Glutamatergic neuron (in vitro differentiated cells): ENCODE data around the gene ELANE. TPM values are rescaled to one million over a fixed set of nuclear protein-coding genes. Genes with fewer than 3 reads are reported as not detected.
A peak's percentile ranks its signal among the peaks of the same experiment; 100 is the strongest.
"Not testable (repeated sequence)": the region's sequence is repeated elsewhere in the genome, so short reads cannot be mapped to it uniquely, and the experiment has no call there.

Source experiments
- DNase-seq: peaks from one replicate; pipeline ENCODE4 v3.0.0; 2022
- H3K27ac Mint-ChIP-seq: one replicate; pipeline ENCODE4 v1.8.0; 2020; ENCODE audit warnings: mild to moderate bottlenecking, mixed read lengths, inconsistent platforms; ENCODE audit not compliant: unreplicated experiment
- H3K27me3 Mint-ChIP-seq: one replicate; pipeline ENCODE4 v1.8.0; 2020; ENCODE audit warnings: mild to moderate bottlenecking, moderate library complexity, mixed read lengths, inconsistent platforms; ENCODE audit not compliant: unreplicated experiment
- H3K36me3 Mint-ChIP-seq: one replicate; pipeline ENCODE4 v1.8.0; 2020; ENCODE audit warnings: mild to moderate bottlenecking, mixed read lengths, inconsistent platforms; ENCODE audit not compliant: unreplicated experiment
- H3K4me1 Mint-ChIP-seq: one replicate; pipeline ENCODE4 v1.8.0; 2020; ENCODE audit warnings: mild to moderate bottlenecking, low read depth, mixed read lengths, inconsistent platforms; ENCODE audit not compliant: unreplicated experiment
- H3K4me3 Mint-ChIP-seq: one replicate; pipeline ENCODE4 v1.8.0; 2020; ENCODE audit warnings: mild to moderate bottlenecking, mixed read lengths, inconsistent platforms; ENCODE audit not compliant: unreplicated experiment
- H3K9me3 Mint-ChIP-seq: one replicate; pipeline ENCODE4 v1.8.0; 2020; ENCODE audit warnings: mild to moderate bottlenecking, moderate library complexity, mixed read lengths, inconsistent platforms; ENCODE audit not compliant: unreplicated experiment
- CTCF ChIP-seq: fragments of 200-600 bp; sonication (generic); IDR thresholded peaks from one replicate; pipeline ENCODE4 v1.5.0; 2021; ENCODE audit not compliant: partially characterized antibody, unreplicated experiment
- total RNA-seq: library from RNA; stranded (reverse); fragmentation: NEBNext Ultra II Directional; extraction: Animal tissue kit (Norgen Biotek cat#: 25700); gene quantifications from one replicate; pipeline ENCODE4 v1.2.1, GENCODE V29; 2021; ENCODE audit not compliant: unreplicated experiment

Gene ELANE
- total RNA-seq, 1 donor from 2014 or later: not detected

GRCh38 chr19:814152-815078, 37.7 kb upstream of the ELANE start:
- no peak overlapping the region for H3K4me3 Mint-ChIP-seq
- H3K4me1 Mint-ChIP-seq: no peaks in the 10 kb centered on the region
- TF ChIP-seq CTCF: no peak
- peak overlapping the region; percentile 59 for H3K27ac Mint-ChIP-seq
- peaks cover 26% of the 10 kb centered on the region for H3K9me3 Mint-ChIP-seq
- H3K36me3 Mint-ChIP-seq: peaks cover 7% of the 10 kb centered on the region
- H3K27me3 Mint-ChIP-seq: peaks cover 27% of the 10 kb centered on the region
- no peak for DNase-seq

GRCh38 chr19:815079-815774, 36.9 kb upstream of the ELANE start:
- DNase-seq: no peak
- H3K4me1 Mint-ChIP-seq: no peaks in the 10 kb centered on the region
- no peak for TF ChIP-seq CTCF
- H3K36me3 Mint-ChIP-seq: peaks cover 7% of the 10 kb centered on the region
- peaks cover 25% of the 10 kb centered on the region for H3K9me3 Mint-ChIP-seq
- no peak overlapping the region for H3K27ac Mint-ChIP-seq
- no peak overlapping the region for H3K4me3 Mint-ChIP-seq
- H3K27me3 Mint-ChIP-seq: peaks cover 23% of the 10 kb centered on the region

GRCh38 chr19:815775-816499, 36.2 kb upstream of the ELANE start:
- peaks cover 20% of the 10 kb centered on the region for H3K27me3 Mint-ChIP-seq
- DNase-seq: no peak
- H3K4me3 Mint-ChIP-seq: peak overlapping the region; percentile 55
- peaks cover 23% of the 10 kb centered on the region for H3K9me3 Mint-ChIP-seq
- peaks cover 7% of the 10 kb centered on the region for H3K36me3 Mint-ChIP-seq
- no peak overlapping the region for H3K27ac Mint-ChIP-seq
- no peaks in the 10 kb centered on the region for H3K4me1 Mint-ChIP-seq
- no peak for TF ChIP-seq CTCF

GRCh38 chr19:816500-816857, 35.6 kb upstream of the ELANE start:
- H3K36me3 Mint-ChIP-seq: peaks cover 7% of the 10 kb centered on the region
- DNase-seq: no peak
- TF ChIP-seq CTCF: no peak
- peak overlapping the region; percentile 18 for H3K27ac Mint-ChIP-seq
- peak overlapping the region; percentile 8 for H3K4me3 Mint-ChIP-seq
- H3K9me3 Mint-ChIP-seq: peaks cover 21% of the 10 kb centered on the region
- peaks cover 18% of the 10 kb centered on the region for H3K27me3 Mint-ChIP-seq
- no peaks in the 10 kb centered on the region for H3K4me1 Mint-ChIP-seq

DNA sequence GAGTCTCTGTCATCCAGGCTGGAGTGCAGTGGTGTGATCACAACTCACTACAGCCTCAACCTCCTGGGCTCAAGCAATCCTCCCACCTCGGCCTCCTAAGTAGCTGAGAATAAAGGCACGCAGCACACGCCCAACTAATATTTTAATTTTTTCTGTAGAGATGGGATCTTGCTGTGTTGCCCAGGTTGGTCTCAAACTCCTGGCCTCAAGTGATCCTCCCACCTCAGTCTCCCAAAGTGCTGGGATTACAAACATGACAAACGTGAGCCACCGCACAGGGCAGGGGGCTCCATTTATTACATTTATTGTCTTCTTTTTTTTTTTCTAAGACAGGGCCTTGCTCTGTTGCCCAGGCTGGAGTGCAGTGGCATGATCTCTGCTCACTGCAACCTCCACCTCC, 31.9 kb upstream of the ELANE start:
- peaks cover 16% of the 10 kb centered on the region for H3K9me3 Mint-ChIP-seq
- H3K27me3 Mint-ChIP-seq, H3K36me3 Mint-ChIP-seq, H3K27ac Mint-ChIP-seq, DNase-seq, H3K4me1 Mint-ChIP-seq: not testable (repeated sequence)
- H3K4me3 Mint-ChIP-seq: peak overlapping the region; percentile 78
